Astrocyte (in vitro differentiated cells and primary cell): ENCODE results near the gene SIAH2.

Source experiments
- EZH2 ChIP-seq: IDR thresholded peaks from 2 replicates; pipeline ENCODE4 v1.6.1; 2012; ENCODE audit warnings: mild to moderate bottlenecking, low read length, inconsistent platforms; ENCODE audit not compliant: insufficient read depth
- TF ChIP-seq, protein P1 (sequence below): IDR thresholded peaks from 2 replicates; pipeline ENCODE4 v1.5.1; 2011; ENCODE audit warnings: low read depth, mild to moderate bottlenecking, inconsistent platforms, low read length, moderate library complexity; ENCODE audit not compliant: insufficient read depth

- no peak for TF ChIP-seq EZH2
- TF ChIP-seq, protein P1, sequence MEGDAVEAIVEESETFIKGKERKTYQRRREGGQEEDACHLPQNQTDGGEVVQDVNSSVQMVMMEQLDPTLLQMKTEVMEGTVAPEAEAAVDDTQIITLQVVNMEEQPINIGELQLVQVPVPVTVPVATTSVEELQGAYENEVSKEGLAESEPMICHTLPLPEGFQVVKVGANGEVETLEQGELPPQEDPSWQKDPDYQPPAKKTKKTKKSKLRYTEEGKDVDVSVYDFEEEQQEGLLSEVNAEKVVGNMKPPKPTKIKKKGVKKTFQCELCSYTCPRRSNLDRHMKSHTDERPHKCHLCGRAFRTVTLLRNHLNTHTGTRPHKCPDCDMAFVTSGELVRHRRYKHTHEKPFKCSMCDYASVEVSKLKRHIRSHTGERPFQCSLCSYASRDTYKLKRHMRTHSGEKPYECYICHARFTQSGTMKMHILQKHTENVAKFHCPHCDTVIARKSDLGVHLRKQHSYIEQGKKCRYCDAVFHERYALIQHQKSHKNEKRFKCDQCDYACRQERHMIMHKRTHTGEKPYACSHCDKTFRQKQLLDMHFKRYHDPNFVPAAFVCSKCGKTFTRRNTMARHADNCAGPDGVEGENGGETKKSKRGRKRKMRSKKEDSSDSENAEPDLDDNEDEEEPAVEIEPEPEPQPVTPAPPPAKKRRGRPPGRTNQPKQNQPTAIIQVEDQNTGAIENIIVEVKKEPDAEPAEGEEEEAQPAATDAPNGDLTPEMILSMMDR: no peak
Measured at GRCh38 chr3:150733936-150734794, 28.8 kb downstream of the SIAH2 start.
